Testis (tissue), 3 donors: ENCODE data around the gene ZNF236. TPM values are rescaled to one million over a fixed set of nuclear protein-coding genes. Genes with fewer than 3 reads are reported as not detected.

Experiments
- DNase-seq: peaks from one replicate; pipeline ENCODE4 v3.0.0-alpha.2; 2019
- H3K27ac ChIP-seq, 2 donors: fragments of 200-600 bp; sonication (generic); one replicate each; pipeline ENCODE4 v1.5.1; 2019
- H3K27me3 ChIP-seq: fragments of 200-600 bp; sonication (generic); one replicate; pipeline ENCODE4 v1.5.1; 2019
- H3K36me3 ChIP-seq: fragments of 200-600 bp; sonication (generic); one replicate; pipeline ENCODE4 v1.5.1; 2017; ENCODE audit warnings: low read depth; ENCODE audit errors: missing control alignments
- H3K4me1 ChIP-seq: fragments of 200-600 bp; sonication (generic); one replicate; pipeline ENCODE4 v1.5.1; 2019
- H3K4me3 ChIP-seq, 2 donors: fragments of 200-600 bp; sonication (generic); one replicate each; pipeline ENCODE4 v1.5.1; 2017 to 2019
- H3K9me3 ChIP-seq: fragments of 200-600 bp; sonication (generic); one replicate; pipeline ENCODE4 v1.5.1; 2017
- CTCF ChIP-seq, 3 experiments: fragments of 450-650 bp in 2 of 3; fragments of 200-600 bp in 1 of 3; sonication (generic) in 1 of 3; IDR thresholded peaks; one replicate each; pipeline ENCODE4 v1.5.1; 2016 to 2019; ENCODE audit warnings: antibody characterized with exemption in 3 of 3, mild to moderate bottlenecking in 2 of 3, moderate library complexity in 1 of 3
- POLR2A ChIP-seq: fragments of 450-650 bp; IDR thresholded peaks from one replicate; pipeline ENCODE4 v1.6.1; 2017; ENCODE audit warnings: antibody characterized with exemption, mild to moderate bottlenecking, moderate library complexity
- WGBS, 2 donors: methylation state at CpG; one replicate each; pipeline ENCODE4 v1.1.5; 2018; 5-methylcytosine and 5-hydroxymethylcytosine counted together
- intact Hi-C: fragments of 100-400 bp; cut with DNase I; formaldehyde crosslinking; loops from one replicate; pipeline ENCODE4 v1.15.1; 2023; ENCODE audit warnings: low total_unique reads
- polyA plus RNA-seq: library from polyadenylated mRNA; stranded (reverse); fragments of 350-450 nt; fragmentation: Illumina TruSeq; extraction: RNeasy Lipid Tissue Mini Kit (QIAGEN cat#74804); gene quantifications from one replicate; pipeline ENCODE4 v1.2.3, GENCODE V29; 2014; ENCODE audit warnings: low read depth, low replicate concordance; ENCODE audit not compliant: insufficient read depth
- total RNA-seq, 2 donors: library from RNA; depleted of rRNA; stranded (reverse); fragments of >200 nt; gene quantifications; one replicate each; pipeline ENCODE4 v1.2.3, GENCODE V29; 2016

The ZNF236 gene
- total and polyA plus RNA-seq, 3 donors from 2014 or later = 19.5 to 58.2 (median 53.9) TPM

- Histone ChIP-seq H3K27ac (no peak overlapping the region), H3K9me3 (no peaks in the 10 kb centered on the region), H3K27me3 (no peaks in the 10 kb centered on the region), H3K4me1 (no peaks in the 10 kb centered on the region), H3K36me3 (no peaks in the 10 kb centered on the region), H3K4me3 (no peak overlapping the region)
- DNase-seq = no peak
- WGBS, 2 donors = 83 to 90% methylated on average over 23 of the region's 23 CpGs
- no peak for TF ChIP-seq POLR2A
- TF ChIP-seq CTCF (IDR thresholded peaks at IDR 0.05) = no peak
- intact Hi-C loops = loop anchor here (10.0 kb wide), 1 partner anchor 176 kb away; no protein-coding TSS in a partner anchor
Measured at GRCh38 chr18:76980663-76981395, 158.5 kb downstream of the ZNF236 start.

- Histone ChIP-seq H3K9me3 (no peaks in the 10 kb centered on the region), H3K36me3 (no peaks in the 10 kb centered on the region), H3K27ac (no peak overlapping the region), H3K4me3 (no peak overlapping the region), H3K27me3 (no peaks in the 10 kb centered on the region), H3K4me1 (no peaks in the 10 kb centered on the region)
- 84 to 89% methylated on average over 10 to 13 of the region's 13 CpGs for WGBS, 2 donors
- TF ChIP-seq CTCF (IDR thresholded peaks at IDR 0.05) (no peak), POLR2A (no peak)
- DNase-seq = no peak
- intact Hi-C loops = loop anchor here (10.0 kb wide), 1 partner anchor 177 kb away; no protein-coding TSS in a partner anchor
Measured at GRCh38 chr18:76981396-76981968, 159.1 kb downstream of the ZNF236 start.

- no peaks in the 10 kb centered on the region for H3K27me3 ChIP-seq
- no peaks in the 10 kb centered on the region for H3K9me3 ChIP-seq
- no peaks in the 10 kb centered on the region for H3K4me1 ChIP-seq
- DNase-seq = no peak
- no peak overlapping the region for H3K27ac ChIP-seq
- WGBS, 2 donors = 85 to 94% methylated on average over 5 of the region's 5 CpGs
- no peak overlapping the region for H3K4me3 ChIP-seq
- intact Hi-C loops = loop anchor here (10.0 kb wide), 1 partner anchor 177 kb away; no protein-coding TSS in a partner anchor
- TF ChIP-seq CTCF (IDR thresholded peaks at IDR 0.05) = no peak
- no peak for TF ChIP-seq POLR2A
- H3K36me3 ChIP-seq = no peaks in the 10 kb centered on the region
Measured at GRCh38 chr18:76982038-76982437, 159.7 kb downstream of the ZNF236 start.

GRCh38 chr18:76982841-76983583 lies 160.7 kb downstream of the ZNF236 start:
- H3K9me3 ChIP-seq = no peaks in the 10 kb centered on the region
- WGBS, 2 donors = 12 to 20% methylated on average over 4 to 15 of the region's 15 CpGs
- H3K36me3 ChIP-seq = no peaks in the 10 kb centered on the region
- no peak overlapping the region for H3K27ac ChIP-seq
- no peak overlapping the region for H3K4me3 ChIP-seq
- no peaks in the 10 kb centered on the region for H3K4me1 ChIP-seq
- intact Hi-C loops = loop anchor here (10.0 kb wide), 1 partner anchor 178 kb away; no protein-coding TSS in a partner anchor
- no peaks in the 10 kb centered on the region for H3K27me3 ChIP-seq
- TF ChIP-seq POLR2A (no peak), CTCF (IDR thresholded peaks at IDR 0.05) (peak; percentile 80 to 93 (median 84))
- DNase-seq = peak; percentile 89
